ENCODE data around the gene TMEM192. TPM values are rescaled to one million over a fixed set of nuclear protein-coding genes. Genes with fewer than 3 reads are reported as not detected.
"Not testable (repeated sequence)": the region's sequence is repeated elsewhere in the genome, so short reads cannot be mapped to it uniquely, and the experiment has no call there.

Gene TMEM192
- total and polyA plus RNA-seq, 2 of the 13 experiments (the other 11 are each of a cell fraction or from before 2014, with no cell fraction given), result 19.8 to 19.9 TPM

DNA sequence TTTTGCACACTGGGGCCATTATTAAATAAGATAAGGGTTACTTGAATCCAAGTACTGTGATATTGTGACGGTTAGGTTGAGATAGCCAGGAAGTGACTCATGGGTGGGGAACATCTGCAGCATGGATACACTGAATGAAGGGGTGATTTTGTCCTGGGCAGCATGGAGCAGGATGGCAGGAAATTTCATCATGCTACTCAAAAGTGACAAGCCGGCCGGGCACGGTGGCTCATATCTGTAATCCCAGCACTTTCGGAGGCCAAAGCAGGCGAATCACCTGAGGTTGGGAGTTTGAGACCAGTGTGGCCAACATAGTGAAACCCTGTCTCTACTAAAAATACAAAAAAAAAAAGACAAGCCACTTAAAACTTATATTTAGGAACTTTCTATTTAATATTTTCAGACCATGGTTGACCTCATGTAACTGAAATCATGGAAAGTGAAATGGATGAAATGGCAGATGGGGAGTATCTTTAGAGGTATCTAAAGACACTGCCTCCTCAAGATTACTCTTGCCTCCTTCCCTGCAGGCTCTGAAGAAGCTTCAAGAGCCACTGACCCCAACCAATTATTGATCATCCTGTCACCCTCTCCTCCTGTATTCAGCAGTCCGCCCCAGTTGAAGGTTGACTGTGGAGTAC, 84.8 kb downstream of the TMEM192 start:
- WGBS (ENCODE audit: low lambda C conversion rate), result 47% methylated on average over 7 of the region's 7 CpGs
- in situ Hi-C loops (cut with HindIII; ENCODE audit: extremely low pct_ligation_motif_present, low pct_unique_long_range_greater_than_20kb), result no loop called here
- FAIRE-seq (no peak), DNase-seq (ENCODE audit: low spot score) (no peak), ATAC-seq (no peak)
- no peaks in the 10 kb centered on the region for H3K79me2 ChIP-seq (ENCODE audit: insufficient read depth, low read length)
- peaks cover 0 to 5% of the 10 kb centered on the region in 2 experiments; a peak in 1 of 5 replicates for H3K27me3 ChIP-seq (ENCODE audit: control insufficient read depth in 1 of 2, insufficient read depth in 2 of 2, low read length in 2 of 2)
- H3K27ac ChIP-seq (ENCODE audit: extremely low read length, insufficient read depth, low read length), result no peak overlapping the region
- intact Hi-C loops (cut with micrococcal nuclease; ENCODE audit: unreplicated experiment), result no loop called here
- H3K4me2 ChIP-seq (ENCODE audit: low read depth, low read length), result no peak overlapping the region
- no peaks in the 10 kb centered on the region for H3K36me3 ChIP-seq (replicated peaks in 1 of 2; ENCODE audit: control insufficient read depth in 1 of 2, insufficient read depth in 2 of 2, low read length in 2 of 2)
- POLR2A ChIA-PET, result no interaction called here
- no peaks in the 10 kb centered on the region for H3K4me1 ChIP-seq (ENCODE audit: insufficient read depth, low read length)
- no peaks in the 10 kb centered on the region for H4K20me1 ChIP-seq (ENCODE audit: insufficient read depth, low read length)
- H3K9me3 ChIP-seq (ENCODE audit: low read length), result no peaks in the 10 kb centered on the region
- no TSS peak for BruUV-seq (replicated peaks)
- CTCF ChIA-PET (ENCODE audit: low intra/inter-chr PET ratio, low total read pairs), result no interaction called here
- no peak overlapping the region for H3K9ac ChIP-seq (ENCODE audit: insufficient read depth, low read depth, low read length)
- H3K4me3 ChIP-seq (replicated peaks in 1 of 3; ENCODE audit: insufficient read depth in 1 of 3, low read depth in 2 of 3, low read length in 3 of 3), result no peak overlapping the region
- TF ChIP-seq ZKSCAN8 (CRISPR knock-in tag; IDR thresholded peaks at IDR 0.05; ENCODE audit: borderline replicate concordance) (no peak), AGO2 (optimal IDR thresholded peaks at IDR 0.05; ENCODE audit: low read depth, low read length) (no peak), WIZ (CRISPR knock-in tag; IDR thresholded peaks at IDR 0.05) (no peak), ZNF709 (CRISPR knock-in tag; IDR thresholded peaks at IDR 0.05) (no peak), KMT2B (CRISPR knock-in tag; IDR thresholded peaks at IDR 0.05) (no peak), TCF7L2 (IDR thresholded peaks at IDR 0.05; ENCODE audit: low read depth, low read length) (no peak), ZNF17 (CRISPR knock-in tag; IDR thresholded peaks at IDR 0.05) (no peak), ZNF451 (CRISPR knock-in tag; IDR thresholded peaks at IDR 0.05) (no peak), ZSCAN25 (CRISPR knock-in tag; IDR thresholded peaks at IDR 0.05) (no peak)
- H2AFZ ChIP-seq (ENCODE audit: low read length), result no peak overlapping the region

DNA sequence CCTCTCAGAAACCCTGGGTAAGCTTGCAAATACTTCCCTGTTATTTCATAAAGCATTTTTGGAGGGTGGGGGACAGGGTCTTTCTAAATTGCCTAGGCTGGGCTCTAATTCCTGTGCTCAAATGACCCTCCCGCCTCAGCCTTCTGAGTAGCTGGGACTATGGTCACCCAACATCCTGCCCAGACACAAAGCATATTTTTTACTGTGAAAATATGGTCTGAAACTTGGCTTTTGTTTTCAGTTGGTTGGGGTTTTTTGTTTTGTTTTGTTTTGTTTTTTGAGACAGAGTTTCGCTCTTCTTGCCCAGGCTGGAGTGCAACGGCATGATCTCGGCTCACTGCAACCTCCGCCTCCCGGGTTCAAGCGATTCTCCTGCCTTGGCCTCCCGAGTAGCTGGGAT, 86.9 kb downstream of the TMEM192 start:
- CTCF ChIA-PET (ENCODE audit: low intra/inter-chr PET ratio, low total read pairs); BruUV-seq (replicated peaks); POLR2A ChIA-PET: not testable (repeated sequence)

More for the DNA sequence above, 86.9 kb downstream of the TMEM192 start:
- H3K9ac ChIP-seq (ENCODE audit: insufficient read depth, low read depth, low read length); H3K9me3 ChIP-seq (ENCODE audit: low read length); FAIRE-seq; H3K4me3 ChIP-seq (replicated peaks in 1 of 3; ENCODE audit: insufficient read depth in 1 of 3, low read depth in 2 of 3, low read length in 3 of 3); H3K79me2 ChIP-seq (ENCODE audit: insufficient read depth, low read length); H3K4me2 ChIP-seq (ENCODE audit: low read depth, low read length); H3K27ac ChIP-seq (ENCODE audit: extremely low read length, insufficient read depth, low read length); H3K4me1 ChIP-seq (ENCODE audit: insufficient read depth, low read length); intact Hi-C loops (cut with micrococcal nuclease; ENCODE audit: unreplicated experiment); H3K27me3 ChIP-seq (ENCODE audit: control insufficient read depth in 1 of 2, insufficient read depth in 2 of 2, low read length in 2 of 2); in situ Hi-C loops (cut with HindIII; ENCODE audit: extremely low pct_ligation_motif_present, low pct_unique_long_range_greater_than_20kb); DNase-seq (ENCODE audit: low spot score); H2AFZ ChIP-seq (ENCODE audit: low read length); H4K20me1 ChIP-seq (ENCODE audit: insufficient read depth, low read length); H3K36me3 ChIP-seq (replicated peaks in 1 of 2; ENCODE audit: control insufficient read depth in 1 of 2, insufficient read depth in 2 of 2, low read length in 2 of 2); ATAC-seq: not testable (repeated sequence)
- 38% methylated on average over 8 of the region's 8 CpGs for WGBS (ENCODE audit: low lambda C conversion rate)

Other genes with a start within 250 kb of the TMEM192 start
- gene APELA, start 235.7 kb downstream of the TMEM192 start, total RNA-seq (2016; rRNA removed; fragmentation: Illumina TruSeq; extraction: Trizol), result not detected in 2 replicates
- gene APELA, start 235.7 kb downstream of the TMEM192 start, polyA plus RNA-seq (2011; rRNA removed), result not detected in 2 replicates
- not detected in 2 replicates for gene TRIM61, start 135.2 kb downstream of the TMEM192 start, total RNA-seq (2016; rRNA removed; fragmentation: Illumina TruSeq; extraction: Trizol)
- not detected in 2 replicates for gene TRIM61, start 135.2 kb downstream of the TMEM192 start, polyA plus RNA-seq (2011; rRNA removed)
- gene TRIM60, start 80.9 kb downstream of the TMEM192 start, total RNA-seq (2016; rRNA removed; fragmentation: Illumina TruSeq; extraction: Trizol), result not detected in 2 replicates
- not detected in 2 replicates for gene TRIM60, start 80.9 kb downstream of the TMEM192 start, polyA plus RNA-seq (2011; rRNA removed)
- not detected in 2 replicates for gene TRIM75, start 59.0 kb downstream of the TMEM192 start, total RNA-seq (2016; rRNA removed; fragmentation: Illumina TruSeq; extraction: Trizol)
- gene TRIM75, start 59.0 kb downstream of the TMEM192 start, polyA plus RNA-seq (2011; rRNA removed), result not detected in 2 replicates
- 14.4 and 17.6 TPM in 2 replicates for gene KLHL2, start 94.7 kb upstream of the TMEM192 start, total RNA-seq (2016; rRNA removed; fragmentation: Illumina TruSeq; extraction: Trizol)
- 7.3 and 9.2 TPM in 2 replicates for gene KLHL2, start 94.7 kb upstream of the TMEM192 start, polyA plus RNA-seq (2011; rRNA removed)
- 135 and 216 TPM in 2 replicates for gene MSMO1, start 214.8 kb upstream of the TMEM192 start, total RNA-seq (2016; rRNA removed; fragmentation: Illumina TruSeq; extraction: Trizol)
- gene MSMO1, start 214.8 kb upstream of the TMEM192 start, polyA plus RNA-seq (2011; rRNA removed), result 98.1 and 138 TPM in 2 replicates

All from HepG2 (cell line).